Vagina (tissue), 2 donors: ENCODE data around the gene SEMA6A. TPM values are rescaled to one million over a fixed set of nuclear protein-coding genes. Genes with fewer than 3 reads are reported as not detected.
"Not testable (repeated sequence)": the region's sequence is repeated elsewhere in the genome, so short reads cannot be mapped to it uniquely, and the experiment has no call there.

ENCODE experiments used
- DNase-seq, 2 donors: peaks; one replicate each; pipeline ENCODE4 v3.0.0-alpha.2; 2017; ENCODE audit errors: extremely low spot score in 2 of 2
- H3K27ac ChIP-seq: fragments of 200-600 bp; sonication (generic); one replicate; pipeline ENCODE4 v1.5.1; 2019
- H3K27me3 ChIP-seq: fragments of 200-600 bp; sonication (generic); one replicate; pipeline ENCODE4 v1.5.1; 2019
- H3K36me3 ChIP-seq, 2 donors: fragments of 200-600 bp; sonication (generic); one replicate each; pipeline ENCODE4 v1.5.1; 2017 to 2019
- H3K4me1 ChIP-seq: fragments of 200-600 bp; sonication (generic); one replicate; pipeline ENCODE4 v1.5.1; 2019
- H3K4me3 ChIP-seq, 2 donors: fragments of 200-600 bp; sonication (generic); 1 replicate in 1 of 2; 2 replicates in 1 of 2; pipeline ENCODE4 v1.5.1; 2016 to 2019
- H3K9me3 ChIP-seq: fragments of 200-600 bp; sonication (generic); one replicate; pipeline ENCODE4 v1.5.1; 2019
- CTCF ChIP-seq, 3 experiments: fragments of 450-650 bp in 2 of 3; fragments of 200-600 bp in 1 of 3; sonication (generic) in 1 of 3; IDR thresholded peaks; one replicate each; pipeline ENCODE4 v1.5.1; 2017 to 2019; ENCODE audit warnings: antibody characterized with exemption in 3 of 3, mild to moderate bottlenecking in 2 of 3, moderate library complexity in 2 of 3
- POLR2A ChIP-seq, 2 donors: fragments of 450-650 bp; IDR thresholded peaks; one replicate each; pipeline ENCODE4 v1.6.1; 2017; ENCODE audit warnings: antibody characterized with exemption in 2 of 2, mild to moderate bottlenecking in 2 of 2, moderate library complexity in 2 of 2
- POLR2AphosphoS5 ChIP-seq, 2 donors: sonication (generic); formaldehyde crosslinking; IDR thresholded peaks; one replicate each; pipeline ENCODE4 v1.9.0; 2017; ENCODE audit warnings: antibody characterized with exemption in 2 of 2, mild to moderate bottlenecking in 2 of 2, low read depth in 1 of 2; ENCODE audit not compliant: insufficient read depth in 1 of 2
- intact Hi-C: fragments of 100-400 bp; cut with DNase I; formaldehyde crosslinking; loops from one replicate; pipeline ENCODE4 v1.15.1; 2023
- total RNA-seq: library from RNA; depleted of rRNA; stranded (reverse); fragments of >200 nt; gene quantifications from one replicate; pipeline ENCODE4 v1.2.3, GENCODE V29; 2016

The SEMA6A gene
- total RNA-seq, 1 donor from 2014 or later = 28.7 TPM

- H3K4me1 ChIP-seq = peaks cover 14% of the 10 kb centered on the region
- TF ChIP-seq POLR2AphosphoS5 (IDR thresholded peaks at IDR 0.05; ENCODE audit: insufficient read depth in 1 of 2, low read depth in 1 of 2) = no peak
- TF ChIP-seq POLR2A (IDR thresholded peaks at IDR 0.05) = no peak
- TF ChIP-seq CTCF (IDR thresholded peaks at IDR 0.05) = no peak
- no peak overlapping the region for H3K27ac ChIP-seq
- no peaks in the 10 kb centered on the region for H3K9me3 ChIP-seq
- no peaks in the 10 kb centered on the region for H3K27me3 ChIP-seq
- no peak overlapping the region for H3K4me3 ChIP-seq
- intact Hi-C loops = no loop called here
- no peak for DNase-seq
- H3K36me3 ChIP-seq = no peaks in the 10 kb centered on the region
These were observed 50.3 kb downstream of the SEMA6A start for GRCh38 chr5:116524051-116524904.

GRCh38 chr5:116523182-116523581 lies 51.4 kb downstream of the SEMA6A start:
- H3K4me3 ChIP-seq, H3K27me3 ChIP-seq, DNase-seq, H3K9me3 ChIP-seq, H3K27ac ChIP-seq, H3K36me3 ChIP-seq: not testable (repeated sequence)
- H3K4me1 ChIP-seq = peaks cover 14% of the 10 kb centered on the region
- intact Hi-C loops = loop anchor here (2.0 kb wide), 1 partner anchor 20 kb away; no protein-coding TSS in a partner anchor

- H3K4me3 ChIP-seq = no peak overlapping the region
- intact Hi-C loops = loop anchor here (2.0 kb wide), 1 partner anchor 20 kb away; no protein-coding TSS in a partner anchor
- DNase-seq = no peak
- TF ChIP-seq POLR2AphosphoS5 (IDR thresholded peaks at IDR 0.05; ENCODE audit: insufficient read depth in 1 of 2, low read depth in 1 of 2) (no peak), CTCF (IDR thresholded peaks at IDR 0.05) (no peak), POLR2A (IDR thresholded peaks at IDR 0.05) (no peak)
- no peak overlapping the region for H3K27ac ChIP-seq
- no peaks in the 10 kb centered on the region for H3K27me3 ChIP-seq
- no peaks in the 10 kb centered on the region for H3K9me3 ChIP-seq
- H3K4me1 ChIP-seq = peaks cover 14% of the 10 kb centered on the region
- no peaks in the 10 kb centered on the region for H3K36me3 ChIP-seq
These were observed 52.1 kb downstream of the SEMA6A start for GRCh38 chr5:116522356-116523136.

DNA sequence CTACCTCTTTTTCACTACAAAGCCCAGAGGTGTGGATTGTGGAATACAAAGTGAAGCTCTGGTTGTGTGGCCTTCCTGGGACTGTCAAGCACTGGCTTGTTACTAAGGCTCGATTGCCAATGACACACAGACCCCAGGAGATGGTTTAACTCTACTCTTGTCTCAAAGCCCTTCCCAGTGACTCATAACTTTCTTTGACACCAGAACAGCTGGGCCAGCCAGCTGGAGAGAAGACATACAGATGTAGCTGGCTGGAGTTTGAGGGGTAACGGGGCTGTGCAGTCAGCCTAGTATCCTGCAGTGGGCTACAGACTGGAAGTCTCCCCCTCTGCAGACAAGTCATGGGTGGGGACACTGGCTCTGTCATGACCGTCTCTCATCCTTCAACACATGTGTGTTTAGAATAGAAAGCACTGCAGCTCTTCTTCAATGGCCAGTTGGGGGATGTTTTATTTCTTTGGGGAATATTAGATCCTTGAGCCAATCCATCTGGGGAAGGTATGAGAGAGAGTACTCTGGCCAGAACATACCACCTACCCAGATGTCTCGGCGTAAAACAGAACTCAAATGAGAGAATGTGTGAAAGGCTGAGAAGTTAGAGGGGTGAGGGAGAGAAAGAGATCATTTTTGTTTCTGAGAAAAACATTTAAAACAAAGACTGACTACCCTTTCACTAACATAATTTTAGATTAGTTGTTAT lies 53.3 kb downstream of the SEMA6A start:
- Histone ChIP-seq H3K9me3 (no peaks in the 10 kb centered on the region), H3K27ac (no peak overlapping the region), H3K27me3 (no peaks in the 10 kb centered on the region), H3K4me1 (peaks cover 16% of the 10 kb centered on the region), H3K4me3 (no peak overlapping the region), H3K36me3 (no peaks in the 10 kb centered on the region)
- intact Hi-C loops = no loop called here
- TF ChIP-seq POLR2A (IDR thresholded peaks at IDR 0.05) = no peak
- no peak for TF ChIP-seq CTCF (IDR thresholded peaks at IDR 0.05)
- TF ChIP-seq POLR2AphosphoS5 (IDR thresholded peaks at IDR 0.05; ENCODE audit: insufficient read depth in 1 of 2, low read depth in 1 of 2) = no peak
- DNase-seq = no peak

DNA sequence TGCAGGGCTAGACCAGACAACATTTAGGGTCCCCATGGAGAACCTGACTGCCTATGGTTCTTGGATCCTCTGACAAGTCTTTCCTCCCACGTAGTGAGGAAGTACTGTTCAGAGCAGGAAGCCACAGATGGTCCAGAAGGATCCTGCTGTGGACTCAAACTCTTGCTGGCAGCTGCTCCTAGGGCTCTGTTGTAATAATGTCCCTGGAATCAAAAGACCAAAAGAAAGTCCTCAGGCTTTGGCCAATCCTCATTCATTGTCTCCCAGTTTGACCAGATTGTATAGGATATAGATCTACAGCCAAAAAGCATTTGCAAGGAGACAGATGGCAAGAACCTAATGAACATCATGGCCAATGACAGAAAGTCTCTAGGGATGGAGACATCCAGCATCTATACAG lies 53.9 kb downstream of the SEMA6A start:
- Histone ChIP-seq H3K4me1 (peaks cover 21% of the 10 kb centered on the region), H3K4me3 (no peak overlapping the region), H3K27ac (no peak overlapping the region), H3K27me3 (no peaks in the 10 kb centered on the region), H3K36me3 (no peaks in the 10 kb centered on the region), H3K9me3 (no peaks in the 10 kb centered on the region)
- intact Hi-C loops = no loop called here
- DNase-seq = no peak
- TF ChIP-seq CTCF (IDR thresholded peaks at IDR 0.05) (no peak), POLR2A (IDR thresholded peaks at IDR 0.05) (no peak), POLR2AphosphoS5 (IDR thresholded peaks at IDR 0.05; ENCODE audit: insufficient read depth in 1 of 2, low read depth in 1 of 2) (no peak)
